ENCODE data around the gene PPP2R2D. TPM values are rescaled to one million over a fixed set of nuclear protein-coding genes. Genes with fewer than 3 reads are reported as not detected.

PPP2R2D gene
- total RNA-seq, 1 donor from 2014 or later, result 32.7 TPM

DNA sequence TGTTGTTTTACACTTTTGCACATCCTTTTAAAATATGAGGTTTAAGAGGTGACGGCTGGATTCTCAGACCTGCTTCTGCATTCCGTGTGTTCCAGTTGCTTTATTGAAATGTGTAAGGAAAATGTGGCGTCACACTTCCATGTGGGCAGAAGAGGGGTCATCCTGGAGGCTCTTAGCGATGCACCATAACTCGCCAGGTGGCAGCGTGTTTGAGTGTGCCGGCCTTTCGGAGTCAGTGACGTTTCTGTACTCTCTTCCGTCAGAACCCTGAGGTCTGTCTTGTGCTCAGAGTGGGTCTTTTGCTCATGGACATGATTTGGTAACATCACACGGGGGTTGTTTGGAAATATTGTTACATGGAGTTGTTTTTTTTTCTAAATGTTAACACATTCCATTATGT lies 9.1 kb downstream of the PPP2R2D start:
- DNase-seq, result no peak
- intact Hi-C loops (cut with micrococcal nuclease), result no loop called here
- Mint-ChIP-seq H3K4me3 (no peak overlapping the region), H3K4me1 (peaks cover 36% of the 10 kb centered on the region), H3K36me3 (ENCODE audit: low read depth) (peaks cover 58% of the 10 kb centered on the region), H3K27ac (no peak overlapping the region), H3K27me3 (no peaks in the 10 kb centered on the region), H3K9me3 (no peaks in the 10 kb centered on the region)
- POLR2A ChIA-PET, result no interaction called here
- no peak for TF ChIP-seq CTCF (IDR thresholded peaks at IDR 0.05)
- CTCF ChIA-PET, result no interaction called here
- no peak for ATAC-seq (ENCODE audit: low read depth)

DNA sequence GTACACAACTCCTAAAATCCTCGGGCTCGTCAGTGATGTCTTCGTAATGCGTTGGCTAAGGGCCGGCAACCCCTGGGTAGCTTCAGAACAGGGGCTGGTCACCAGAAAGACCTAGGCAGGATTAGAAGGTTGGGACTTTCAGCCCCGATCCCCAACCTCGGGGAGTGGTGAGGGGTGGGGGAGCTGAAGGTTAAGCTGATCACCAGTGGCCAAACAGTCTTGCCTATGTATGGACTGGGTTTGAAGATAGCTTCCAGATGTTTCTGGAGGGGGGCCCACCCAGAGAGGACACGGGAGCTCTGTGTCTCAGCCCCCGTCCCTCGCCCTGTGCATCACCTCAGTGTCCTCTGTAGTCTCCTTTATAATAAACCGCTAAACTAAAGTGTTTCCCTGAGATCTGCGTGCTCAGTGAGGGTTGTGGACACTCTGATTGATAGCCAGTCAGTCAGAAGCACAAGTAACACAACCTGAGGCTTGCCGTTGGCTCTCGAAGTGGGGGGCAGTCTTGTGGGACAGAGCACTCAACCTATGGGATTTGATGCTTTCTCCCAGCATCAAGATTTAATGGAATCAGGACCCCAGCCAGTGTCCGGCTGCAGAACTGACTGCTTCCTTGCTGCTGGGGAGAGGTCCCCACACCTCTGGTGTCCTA lies 10.0 kb downstream of the PPP2R2D start:
- intact Hi-C loops (cut with micrococcal nuclease), result no loop called here
- H3K27ac Mint-ChIP-seq, result no peak overlapping the region
- no peak for DNase-seq
- H3K4me3 Mint-ChIP-seq, result no peak overlapping the region
- H3K36me3 Mint-ChIP-seq (ENCODE audit: low read depth), result peaks cover 52% of the 10 kb centered on the region
- POLR2A ChIA-PET, result no interaction called here
- no peak for TF ChIP-seq CTCF (IDR thresholded peaks at IDR 0.05)
- H3K9me3 Mint-ChIP-seq, result no peaks in the 10 kb centered on the region
- CTCF ChIA-PET, result no interaction called here
- no peaks in the 10 kb centered on the region for H3K27me3 Mint-ChIP-seq
- ATAC-seq (ENCODE audit: low read depth), result no peak
- H3K4me1 Mint-ChIP-seq, result peaks cover 27% of the 10 kb centered on the region

GRCh38 chr10:131911451-131911850 lies 10.6 kb downstream of the PPP2R2D start:
- H3K27me3 Mint-ChIP-seq, result no peaks in the 10 kb centered on the region
- no peak overlapping the region for H3K27ac Mint-ChIP-seq
- no peak overlapping the region for H3K4me3 Mint-ChIP-seq
- CTCF ChIA-PET, result no interaction called here
- intact Hi-C loops (cut with micrococcal nuclease), result no loop called here
- POLR2A ChIA-PET, result interaction anchor here (1.0 kb wide), 1 partner anchor 10 kb away, joined by 3 read pairs; no protein-coding TSS in a partner anchor
- peaks cover 45% of the 10 kb centered on the region for H3K36me3 Mint-ChIP-seq (ENCODE audit: low read depth)
- ATAC-seq (ENCODE audit: low read depth) (no peak), DNase-seq (no peak)
- no peak for TF ChIP-seq CTCF (IDR thresholded peaks at IDR 0.05)
- no peaks in the 10 kb centered on the region for H3K9me3 Mint-ChIP-seq
- peaks cover 22% of the 10 kb centered on the region for H3K4me1 Mint-ChIP-seq

DNA sequence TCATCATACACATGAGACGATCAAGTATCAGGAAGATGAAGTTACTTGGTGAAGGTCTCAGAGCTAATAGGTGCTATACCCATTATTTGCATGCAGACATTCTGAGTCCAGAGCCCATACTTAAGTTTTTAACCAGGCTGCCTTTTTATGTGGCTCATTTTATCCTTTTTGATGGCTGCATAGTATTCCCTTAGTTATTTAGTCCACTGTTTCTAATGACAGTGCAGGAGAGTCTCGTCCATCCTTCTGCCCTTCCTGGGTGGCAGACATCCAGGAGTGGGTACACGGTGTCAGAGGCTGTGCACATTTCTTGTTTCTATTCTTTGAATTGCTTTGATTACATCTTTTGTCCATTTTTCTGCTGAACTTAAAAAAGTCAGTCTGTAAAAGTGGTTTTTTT lies 11.8 kb downstream of the PPP2R2D start:
- no peaks in the 10 kb centered on the region for H3K9me3 Mint-ChIP-seq
- no peak overlapping the region for H3K4me3 Mint-ChIP-seq
- no peak for TF ChIP-seq CTCF (IDR thresholded peaks at IDR 0.05)
- ChIA-PET POLR2A (interaction anchor here (1.0 kb wide), 1 partner anchor 11 kb away, joined by 3 read pairs; no protein-coding TSS in a partner anchor), CTCF (no interaction called here)
- no peaks in the 10 kb centered on the region for H3K27me3 Mint-ChIP-seq
- H3K27ac Mint-ChIP-seq, result no peak overlapping the region
- ATAC-seq (ENCODE audit: low read depth), result no peak
- intact Hi-C loops (cut with micrococcal nuclease), result no loop called here
- H3K4me1 Mint-ChIP-seq, result peaks cover 23% of the 10 kb centered on the region
- no peak for DNase-seq
- H3K36me3 Mint-ChIP-seq (ENCODE audit: low read depth), result peaks cover 45% of the 10 kb centered on the region

DNA sequence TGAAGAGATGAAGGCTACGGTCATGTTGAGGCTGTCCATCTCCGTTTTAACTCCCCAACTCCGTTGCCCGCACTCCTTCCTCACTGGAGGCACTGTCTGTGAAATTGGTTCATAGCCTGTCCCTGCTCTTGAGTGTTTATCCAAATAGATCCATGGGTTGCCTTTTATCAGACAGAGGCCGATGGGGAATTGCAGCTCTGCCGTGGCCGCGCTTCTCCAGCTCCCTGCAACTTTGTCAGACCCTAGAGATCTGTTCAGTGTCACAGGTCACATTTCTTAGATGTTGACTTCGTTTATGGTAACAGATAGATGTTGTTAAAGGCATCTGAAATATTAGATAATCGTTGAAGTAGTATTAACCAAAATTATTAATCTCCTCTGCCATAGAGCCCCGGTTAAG lies 14.7 kb downstream of the PPP2R2D start:
- H3K9me3 Mint-ChIP-seq, result no peaks in the 10 kb centered on the region
- ATAC-seq (ENCODE audit: low read depth) (no peak), DNase-seq (no peak)
- peaks cover 29% of the 10 kb centered on the region for H3K4me1 Mint-ChIP-seq
- peaks cover 24% of the 10 kb centered on the region for H3K36me3 Mint-ChIP-seq (ENCODE audit: low read depth)
- CTCF ChIA-PET, result interaction anchor here (0.9 kb wide), 1 partner anchor 30 kb away, joined by 3 read pairs; no protein-coding TSS in a partner anchor
- no peak overlapping the region for H3K27ac Mint-ChIP-seq
- intact Hi-C loops (cut with micrococcal nuclease), result no loop called here
- H3K4me3 Mint-ChIP-seq, result no peak overlapping the region
- POLR2A ChIA-PET, result no interaction called here
- H3K27me3 Mint-ChIP-seq, result no peaks in the 10 kb centered on the region
- no peak for TF ChIP-seq CTCF (IDR thresholded peaks at IDR 0.05)

Data from activated B cell treated with CpG ODN at 0.5 μM for 24 hours (primary cell).